Measurements from ENCODE around the gene CLSTN2. TPM values are rescaled to one million over a fixed set of nuclear protein-coding genes. Genes with fewer than 3 reads are reported as not detected.
A peak's percentile ranks its signal among the peaks of the same experiment; 100 is the strongest.

The CLSTN2 gene
- total RNA-seq, 1 donor: 7.3 TPM

- H3K4me3 ChIP-seq (ENCODE audit: low read depth, low read length): no peak overlapping the region
These were observed 355.1 kb downstream of the CLSTN2 start for GRCh38 chr3:140290105-140290504.

GRCh38 chr3:140292170-140292569 lies 357.2 kb downstream of the CLSTN2 start:
- no peak overlapping the region for H3K4me3 ChIP-seq (ENCODE audit: low read depth, low read length)
- DNase-seq (ENCODE audit: low read depth): peak; percentile 11
- TF ChIP-seq CTCF (IDR thresholded peaks at IDR 0.05; ENCODE audit: insufficient read depth, low read depth, low read length): no peak

More at GRCh38 chr3:140290105-140290504, 355.1 kb downstream of the CLSTN2 start:
- TF ChIP-seq CTCF (IDR thresholded peaks at IDR 0.05; ENCODE audit: insufficient read depth, low read depth, low read length): no peak
- DNase-seq (ENCODE audit: low read depth): no peak

GRCh38 chr3:140292684-140293083 lies 357.7 kb downstream of the CLSTN2 start:
- no peak overlapping the region for H3K4me3 ChIP-seq (ENCODE audit: low read depth, low read length)
- no peak for TF ChIP-seq CTCF (IDR thresholded peaks at IDR 0.05; ENCODE audit: insufficient read depth, low read depth, low read length)
- peak; percentile 65 for DNase-seq (ENCODE audit: low read depth)

GRCh38 chr3:140294058-140294457 lies 359.1 kb downstream of the CLSTN2 start:
- DNase-seq (ENCODE audit: low read depth): no peak
- H3K4me3 ChIP-seq (ENCODE audit: low read depth, low read length): no peak overlapping the region
- TF ChIP-seq CTCF (IDR thresholded peaks at IDR 0.05; ENCODE audit: insufficient read depth, low read depth, low read length): no peak

GRCh38 chr3:140296796-140297352 lies 361.9 kb downstream of the CLSTN2 start:
- no peak overlapping the region for H3K4me3 ChIP-seq (ENCODE audit: low read depth, low read length)
- DNase-seq (ENCODE audit: low read depth): peak; percentile 40
- no peak for TF ChIP-seq CTCF (IDR thresholded peaks at IDR 0.05; ENCODE audit: insufficient read depth, low read depth, low read length)

- H3K4me3 ChIP-seq (ENCODE audit: low read depth, low read length): no peak overlapping the region
- no peak for TF ChIP-seq CTCF (IDR thresholded peaks at IDR 0.05; ENCODE audit: insufficient read depth, low read depth, low read length)
- DNase-seq (ENCODE audit: low read depth): no peak
These were observed 363.1 kb downstream of the CLSTN2 start for GRCh38 chr3:140298043-140298442.

GRCh38 chr3:140298569-140299070 lies 363.6 kb downstream of the CLSTN2 start:
- no peak for DNase-seq (ENCODE audit: low read depth)
- no peak overlapping the region for H3K4me3 ChIP-seq (ENCODE audit: low read depth, low read length)
- no peak for TF ChIP-seq CTCF (IDR thresholded peaks at IDR 0.05; ENCODE audit: insufficient read depth, low read depth, low read length)

All from fibroblast of villous mesenchyme (primary cell).